ENCODE data around the gene LRRTM1.

Gene LRRTM1

DNA sequence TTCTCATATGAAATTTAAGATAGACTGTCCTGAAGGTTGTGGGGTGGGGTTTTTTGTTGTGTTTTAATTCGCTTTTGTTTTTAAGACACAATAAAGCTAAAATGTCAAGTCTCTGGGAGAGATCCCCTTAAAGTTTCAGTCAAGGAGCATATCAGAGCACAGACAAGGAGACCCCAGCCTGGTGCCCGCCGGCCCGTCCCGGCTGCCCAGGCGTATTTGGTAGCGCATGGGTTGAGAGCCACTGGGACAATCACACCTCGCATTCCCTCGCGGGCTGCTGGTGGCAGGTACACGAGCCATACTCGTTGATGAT lies 2.6 kb downstream of the LRRTM1 start:
- DNase-seq: no peak

- no peak for DNase-seq
These were observed 3.6 kb downstream of the LRRTM1 start for GRCh38 chr2:80300954-80301353.

DNA sequence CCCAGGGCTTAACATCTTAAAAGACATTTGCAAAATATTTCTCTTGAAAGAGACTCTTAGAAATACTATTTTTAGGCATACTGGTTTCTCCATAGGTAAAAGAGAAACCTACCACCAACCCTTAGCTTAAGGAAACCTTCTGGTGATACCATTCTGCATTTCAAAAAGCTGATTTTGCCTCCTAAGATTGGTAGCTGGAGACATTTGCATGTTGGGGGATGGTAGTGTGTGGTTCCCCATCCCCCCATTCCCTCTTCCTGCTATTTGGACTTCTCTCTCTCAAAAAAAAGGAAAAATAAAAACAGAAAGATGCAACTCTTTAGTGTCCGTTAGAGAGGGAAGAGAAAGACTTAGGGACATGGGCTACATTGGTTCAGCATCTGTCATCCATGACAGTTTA lies 4.2 kb downstream of the LRRTM1 start:
- DNase-seq: no peak

DNA sequence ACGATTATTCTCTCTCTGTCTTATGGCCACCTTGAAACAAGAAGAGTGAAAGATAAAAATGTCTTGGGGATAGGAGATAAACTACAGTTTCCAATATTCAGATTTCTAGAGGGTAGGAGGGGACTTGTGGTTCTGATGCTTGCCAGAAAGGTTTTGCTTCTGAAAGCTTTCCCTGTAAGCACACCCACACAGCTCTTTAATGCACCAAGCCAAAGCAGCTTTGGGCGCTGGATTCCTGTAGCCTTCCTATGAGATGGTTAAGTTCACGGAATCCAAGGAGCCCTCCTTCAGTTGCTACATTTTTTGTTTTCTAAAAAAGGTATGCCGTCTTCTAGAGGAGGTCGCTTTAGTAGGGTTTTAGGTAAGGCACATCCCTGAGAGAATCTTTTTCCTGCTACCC lies 4.9 kb downstream of the LRRTM1 start:
- DNase-seq: no peak

- DNase-seq: no peak
These were observed 5.6 kb downstream of the LRRTM1 start for GRCh38 chr2:80298954-80299353.

DNA sequence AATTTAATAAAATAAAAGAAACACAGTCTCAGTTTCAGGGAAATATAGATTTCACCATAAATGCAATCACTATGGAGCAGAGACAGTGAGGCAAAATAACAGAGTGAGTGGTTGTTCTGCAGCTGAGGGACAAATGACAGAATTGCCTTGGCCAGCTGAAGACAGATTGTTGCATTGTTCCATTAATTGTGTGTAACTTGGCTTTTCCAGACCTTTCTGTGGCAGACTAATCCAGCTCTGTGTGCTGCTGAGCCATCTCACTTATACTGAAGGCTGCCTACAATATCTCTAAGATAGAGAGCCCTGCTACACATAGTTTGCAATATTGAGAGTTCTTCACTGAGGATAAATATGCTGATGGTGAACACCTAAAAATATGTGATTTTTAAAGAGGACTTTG lies 11.5 kb downstream of the LRRTM1 start:
- no peak for DNase-seq

DNA sequence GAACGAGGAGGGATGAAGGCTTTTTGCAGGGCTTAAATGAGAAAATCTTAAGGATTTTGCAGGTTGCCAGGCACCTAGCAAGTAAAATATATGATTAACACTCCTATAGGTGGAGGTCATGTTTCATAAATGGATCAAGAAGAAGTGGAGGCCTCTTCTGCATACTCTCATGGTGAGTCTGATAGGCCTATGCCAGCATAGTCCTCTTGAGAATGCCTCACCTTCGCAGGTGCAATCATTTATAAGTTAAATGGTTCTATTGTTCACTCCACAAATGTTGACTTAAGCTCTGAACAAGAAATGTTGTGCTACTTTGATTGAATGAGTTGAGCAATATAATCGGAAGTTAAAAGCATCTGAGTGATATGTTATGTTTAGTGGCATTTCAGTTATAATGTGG lies 12.1 kb downstream of the LRRTM1 start:
- no peak for DNase-seq

DNA sequence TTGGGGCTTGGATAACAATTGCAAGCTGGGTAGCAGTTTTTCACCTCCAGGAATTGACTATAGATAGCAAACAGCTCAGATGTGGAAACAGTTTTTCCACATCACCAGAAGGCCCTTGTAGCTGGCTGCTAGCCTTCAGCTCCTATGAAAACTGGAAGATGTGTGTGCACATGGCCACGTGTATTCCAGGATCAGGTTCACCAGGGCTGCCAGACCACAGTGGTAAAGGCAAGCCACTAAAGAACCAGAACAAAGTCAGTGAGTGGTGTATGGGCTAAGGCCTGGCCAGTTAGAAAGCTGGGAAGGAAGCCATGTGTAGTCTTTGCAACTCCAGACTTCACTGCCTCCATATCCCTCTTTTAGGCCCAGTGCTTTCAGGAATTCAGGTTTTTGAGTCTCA lies 12.9 kb downstream of the LRRTM1 start:
- DNase-seq: no peak

GRCh38 chr2:80288576-80288975 lies 16.0 kb downstream of the LRRTM1 start:
- no peak for DNase-seq

DNA sequence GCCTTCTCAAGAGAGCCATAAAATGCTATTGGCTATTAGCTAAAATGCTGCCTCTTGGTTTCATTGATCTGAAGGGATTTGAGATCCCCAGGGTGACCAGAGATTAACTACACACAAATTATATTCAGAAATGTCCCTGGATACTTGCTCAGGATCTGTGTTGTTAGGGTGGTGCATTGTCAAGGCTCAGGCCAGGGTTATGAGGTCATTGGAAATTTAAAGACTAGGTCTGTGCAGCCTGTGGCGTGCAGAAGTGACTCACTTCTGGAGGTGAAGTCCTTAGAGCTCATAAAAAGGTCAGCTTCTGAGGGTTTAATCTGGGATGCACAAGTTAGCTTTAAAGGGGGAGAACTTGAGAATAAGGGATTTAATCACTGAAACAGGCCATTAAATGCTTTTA lies 23.5 kb downstream of the LRRTM1 start:
- DNase-seq: no peak

GRCh38 chr2:80280598-80280997 lies 24.0 kb downstream of the LRRTM1 start:
- DNase-seq: no peak

- DNase-seq: no peak
These were observed 34.7 kb downstream of the LRRTM1 start for GRCh38 chr2:80269806-80270205.

DNA sequence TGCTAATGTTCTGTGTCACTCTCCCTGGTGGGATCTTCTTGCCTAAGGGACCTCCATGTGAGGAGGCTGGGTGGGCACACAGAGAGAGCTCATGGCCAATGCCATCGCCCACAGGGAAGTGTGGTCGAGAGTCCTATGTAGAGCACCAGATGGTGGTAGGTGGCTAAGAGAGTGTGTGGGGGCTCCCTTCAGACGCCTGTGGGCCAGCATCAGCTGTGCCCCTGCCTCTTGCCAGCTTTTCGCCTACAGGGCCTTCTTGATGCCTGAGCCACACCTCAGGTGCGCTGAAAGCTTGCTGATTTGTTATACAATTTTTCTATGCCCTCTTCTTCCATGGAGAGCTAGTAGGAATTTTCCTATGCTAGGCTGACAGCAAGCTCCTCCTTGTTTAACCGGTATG lies 38.3 kb downstream of the LRRTM1 start:
- no peak for DNase-seq

DNA sequence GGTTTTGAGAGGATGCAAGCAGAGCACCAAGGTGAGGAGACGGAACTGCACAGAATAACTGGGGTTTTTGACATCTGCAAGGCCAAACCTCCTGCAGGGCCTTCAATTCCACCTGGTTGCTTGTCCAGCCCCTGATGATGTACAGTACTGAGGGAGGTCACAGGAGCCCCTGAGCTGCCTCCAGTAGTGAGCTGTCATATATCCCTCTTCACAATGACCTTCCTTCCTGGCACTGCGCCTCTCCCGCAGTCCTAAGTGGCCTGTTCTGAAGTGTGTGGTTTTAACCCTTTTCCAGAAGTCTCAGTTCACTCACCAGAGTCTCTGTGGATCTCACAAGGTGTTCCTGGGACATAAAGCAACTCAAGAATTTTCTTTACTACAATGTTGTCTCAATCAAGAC lies 45.3 kb downstream of the LRRTM1 start:
- no peak for DNase-seq

GRCh38 chr2:80258793-80259192 lies 45.8 kb downstream of the LRRTM1 start:
- DNase-seq: no peak

- no peak for DNase-seq
These were observed 46.2 kb downstream of the LRRTM1 start for GRCh38 chr2:80258341-80258740.

GRCh38 chr2:80257450-80257849 lies 47.1 kb downstream of the LRRTM1 start:
- no peak for DNase-seq

DNA sequence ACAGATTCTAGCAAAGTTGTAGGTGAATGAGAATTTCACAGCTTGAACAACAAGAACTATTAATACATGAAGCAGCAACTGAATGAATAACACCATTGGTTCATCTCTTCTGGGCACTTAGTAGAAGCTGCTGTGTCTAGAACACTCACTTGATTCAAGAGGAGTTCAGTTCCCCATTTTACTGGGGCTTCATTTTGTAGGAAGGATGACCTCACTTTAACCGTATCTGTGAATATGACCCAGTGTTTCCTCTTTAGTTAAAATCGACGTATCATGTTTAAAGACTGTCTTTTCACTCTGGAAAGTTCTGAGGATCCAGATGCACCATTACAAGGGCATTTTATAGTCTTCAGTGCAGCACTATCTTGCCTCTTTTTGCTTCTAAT lies 47.8 kb downstream of the LRRTM1 start:
- DNase-seq: no peak

DNA sequence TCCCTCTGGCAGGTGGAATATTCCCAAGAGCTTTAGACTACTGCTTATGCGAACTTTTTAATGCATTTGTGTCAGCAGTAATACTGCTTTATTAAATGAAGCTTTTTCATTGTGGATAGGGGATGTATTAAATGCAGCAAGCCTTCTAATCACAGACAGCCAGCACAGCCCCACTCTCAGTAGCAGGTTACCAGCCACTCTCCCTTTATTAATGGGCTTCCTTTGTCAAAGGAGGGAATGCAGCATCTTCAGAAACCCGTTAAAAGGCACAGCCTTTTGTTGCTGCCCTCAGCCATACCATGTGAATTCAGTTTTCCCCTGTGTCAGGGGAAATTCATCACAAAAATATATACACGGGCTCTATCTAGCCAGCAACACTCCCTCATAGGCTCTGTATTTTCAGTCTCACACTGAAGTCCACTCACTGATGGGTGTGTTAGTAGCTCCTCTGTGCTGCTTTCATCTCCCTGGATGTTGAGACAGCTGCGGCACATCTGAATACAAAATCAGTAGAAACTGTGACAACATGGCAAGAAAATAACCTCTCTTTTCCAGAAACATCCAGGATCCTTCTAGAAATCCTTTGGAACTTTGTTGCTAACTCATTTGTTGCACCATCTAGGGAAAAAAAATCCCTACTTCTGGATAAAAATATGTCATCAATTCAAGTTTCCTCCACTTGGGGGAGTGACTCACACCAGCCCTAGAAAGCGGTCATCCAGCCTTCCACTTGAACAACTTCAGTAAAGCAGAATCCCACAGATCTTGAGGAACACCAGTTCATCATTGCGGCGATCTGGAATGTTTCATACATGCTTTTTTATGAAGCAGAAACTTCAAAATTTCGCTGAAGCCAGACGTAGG lies 48.4 kb downstream of the LRRTM1 start:
- DNase-seq: no peak

GRCh38 chr2:80252294-80252986 lies 52.1 kb downstream of the LRRTM1 start:
- DNase-seq: no peak
